Endodermal cell (in vitro differentiated cells): ENCODE measurements around the gene PHF21B. TPM values are rescaled to one million over a fixed set of nuclear protein-coding genes. Genes with fewer than 3 reads are reported as not detected.
A peak's percentile ranks its signal among the peaks of the same experiment; 100 is the strongest.

ENCODE experiments used
- DNase-seq: peaks from one replicate; pipeline ENCODE4 v3.0.0-alpha.2; 2017
- H3K27ac ChIP-seq: 2 replicates; pipeline ENCODE4 v1.5.1; 2013; ENCODE audit warnings: mild to moderate bottlenecking, low read depth, low read length, moderate library complexity
- H3K27me3 ChIP-seq: 2 replicates; pipeline ENCODE4 v1.6.1; 2013; ENCODE audit warnings: mild to moderate bottlenecking, low read length, moderate library complexity; ENCODE audit not compliant: insufficient read depth, control insufficient read depth, poor library complexity, severe bottlenecking
- H3K36me3 ChIP-seq: 2 replicates; pipeline ENCODE4 v1.7.0; 2013; ENCODE audit warnings: mild to moderate bottlenecking, low read length, moderate library complexity; ENCODE audit not compliant: control insufficient read depth, insufficient read depth
- H3K4me1 ChIP-seq: one replicate; pipeline ENCODE4 v1.7.0; 2013; ENCODE audit warnings: low read length; ENCODE audit not compliant: control insufficient read depth, insufficient read depth
- H3K4me3 ChIP-seq: 2 replicates; pipeline ENCODE4 v1.5.1; 2013; ENCODE audit warnings: mild to moderate bottlenecking, low read length, moderate library complexity
- H3K9ac ChIP-seq: 2 replicates; pipeline ENCODE4 v1.6.1; 2013; ENCODE audit warnings: mild to moderate bottlenecking, low read length, moderate library complexity; ENCODE audit not compliant: poor library complexity, severe bottlenecking; ENCODE audit errors: extremely low read depth
- H3K9me3 ChIP-seq: 2 replicates; pipeline ENCODE4 v1.6.1; 2013; ENCODE audit warnings: mild to moderate bottlenecking, low read length, moderate library complexity; ENCODE audit not compliant: control insufficient read depth
- H3K27ac Mint-ChIP-seq: 2 replicates; pipeline ENCODE4 v1.8.0; 2020; ENCODE audit warnings: mixed read lengths
- H3K27me3 Mint-ChIP-seq: 2 replicates; pipeline ENCODE4 v1.8.0; 2021; ENCODE audit warnings: mild to moderate bottlenecking, mixed read lengths; ENCODE audit not compliant: insufficient read depth
- H3K36me3 Mint-ChIP-seq: 2 replicates; pipeline ENCODE4 v1.8.0; 2020; ENCODE audit warnings: low read depth, mixed read lengths
- H3K4me1 Mint-ChIP-seq: 2 replicates; pipeline ENCODE4 v1.8.0; 2020; ENCODE audit warnings: mixed read lengths
- H3K4me3 Mint-ChIP-seq: 2 replicates; pipeline ENCODE4 v1.8.0; 2020; ENCODE audit warnings: mild to moderate bottlenecking, moderate library complexity, mixed read lengths
- H3K9me3 Mint-ChIP-seq: 2 replicates; pipeline ENCODE4 v1.8.0; 2020; ENCODE audit warnings: mild to moderate bottlenecking, mixed read lengths
- WGBS, 2 experiments: methylation state at CpG; one replicate each; pipeline versions ENCODE4 v1.1.5 to v1.1.7; 2013; ENCODE audit warnings: missing lambda C conversion rate in 2 of 2, mixed read lengths in 1 of 2; ENCODE audit not compliant: insufficient coverage in 1 of 2, insufficient read length in 1 of 2; 5-methylcytosine and 5-hydroxymethylcytosine counted together
- total RNA-seq, 2 donors: library from RNA; stranded (reverse); fragmentation: NEBNext Ultra II Directional in 1 of 2; extraction: Animal tissue kit (Norgen Biotek cat#: 25700) in 1 of 2; gene quantifications; 2 replicates in 1 of 2; 3 replicates in 1 of 2; pipeline ENCODE4 v1.2.1, GENCODE V29; 2021
- TF ChIP-seq, protein P1 (sequence below): fragments of 200-600 bp; sonication (generic); conservative IDR thresholded peaks from 2 replicates; pipeline ENCODE4 v1.5.0; 2021; ENCODE audit warnings: antibody characterized with exemption, mild to moderate bottlenecking

PHF21B gene
- total RNA-seq, 2 donors from 2014 or later, result 57.5 to 69.2 TPM

GRCh38 chr22:44975427-44976262, 34.2 kb downstream of the PHF21B start:
- DNase-seq, result peak; percentile 98
- H3K27me3 ChIP-seq, result no peaks in the 10 kb centered on the region
- no peaks in the 10 kb centered on the region for H3K9me3 ChIP-seq
- Mint-ChIP-seq H3K27me3 (no peaks in the 10 kb centered on the region), H3K36me3 (peaks cover 26% of the 10 kb centered on the region), H3K4me3 (no peak overlapping the region), H3K9me3 (no peaks in the 10 kb centered on the region), H3K27ac (no peak overlapping the region), H3K4me1 (peaks cover 11% of the 10 kb centered on the region)
- peaks cover 15% of the 10 kb centered on the region for H3K36me3 ChIP-seq
- WGBS, 2 experiments, result 50 to 55% methylated on average over 19 to 22 of the region's 22 CpGs
- no peak overlapping the region for H3K27ac ChIP-seq
- no peak overlapping the region for H3K9ac ChIP-seq
- TF ChIP-seq, protein P1, sequence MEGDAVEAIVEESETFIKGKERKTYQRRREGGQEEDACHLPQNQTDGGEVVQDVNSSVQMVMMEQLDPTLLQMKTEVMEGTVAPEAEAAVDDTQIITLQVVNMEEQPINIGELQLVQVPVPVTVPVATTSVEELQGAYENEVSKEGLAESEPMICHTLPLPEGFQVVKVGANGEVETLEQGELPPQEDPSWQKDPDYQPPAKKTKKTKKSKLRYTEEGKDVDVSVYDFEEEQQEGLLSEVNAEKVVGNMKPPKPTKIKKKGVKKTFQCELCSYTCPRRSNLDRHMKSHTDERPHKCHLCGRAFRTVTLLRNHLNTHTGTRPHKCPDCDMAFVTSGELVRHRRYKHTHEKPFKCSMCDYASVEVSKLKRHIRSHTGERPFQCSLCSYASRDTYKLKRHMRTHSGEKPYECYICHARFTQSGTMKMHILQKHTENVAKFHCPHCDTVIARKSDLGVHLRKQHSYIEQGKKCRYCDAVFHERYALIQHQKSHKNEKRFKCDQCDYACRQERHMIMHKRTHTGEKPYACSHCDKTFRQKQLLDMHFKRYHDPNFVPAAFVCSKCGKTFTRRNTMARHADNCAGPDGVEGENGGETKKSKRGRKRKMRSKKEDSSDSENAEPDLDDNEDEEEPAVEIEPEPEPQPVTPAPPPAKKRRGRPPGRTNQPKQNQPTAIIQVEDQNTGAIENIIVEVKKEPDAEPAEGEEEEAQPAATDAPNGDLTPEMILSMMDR, result peak; percentile 96
- H3K4me1 ChIP-seq, result no peaks in the 10 kb centered on the region
- H3K4me3 ChIP-seq, result no peak overlapping the region

GRCh38 chr22:44974454-44974853, 35.4 kb downstream of the PHF21B start:
- no peak overlapping the region for H3K27ac Mint-ChIP-seq
- 85 to 88% methylated on average over 8 of the region's 9 CpGs for WGBS, 2 experiments
- no peaks in the 10 kb centered on the region for H3K27me3 Mint-ChIP-seq

DNA sequence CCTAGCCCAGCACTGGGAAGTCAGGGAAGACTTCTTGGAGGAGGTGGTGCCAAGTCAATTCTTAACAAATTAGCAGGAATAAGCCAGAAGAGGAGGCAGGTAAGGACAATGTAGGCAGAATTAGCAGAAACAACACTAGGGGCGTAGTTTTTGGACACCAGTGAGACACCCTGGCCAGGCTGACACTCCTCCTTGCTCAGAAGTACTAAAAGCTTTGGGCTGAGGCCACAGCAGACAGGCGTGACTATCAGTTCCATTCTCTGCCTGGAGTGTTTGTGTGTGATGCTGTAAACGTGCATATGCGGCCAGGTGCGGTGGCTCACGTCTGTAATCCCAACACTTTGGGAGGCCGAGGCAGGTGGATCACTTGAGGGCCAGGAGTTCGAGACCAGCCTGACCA, 36.0 kb downstream of the PHF21B start:
- 93 to 98% methylated on average over 7 to 8 of the region's 8 CpGs for WGBS, 2 experiments
- no peak for DNase-seq
- peaks cover 12% of the 10 kb centered on the region for H3K4me1 Mint-ChIP-seq
- Histone ChIP-seq H3K4me3 (no peak overlapping the region), H3K9me3 (no peaks in the 10 kb centered on the region), H3K36me3 (peaks cover 30% of the 10 kb centered on the region), H3K9ac (no peak overlapping the region), H3K27ac (no peak overlapping the region), H3K4me1 (no peaks in the 10 kb centered on the region), H3K27me3 (no peaks in the 10 kb centered on the region)
- no peaks in the 10 kb centered on the region for H3K9me3 Mint-ChIP-seq
- H3K4me3 Mint-ChIP-seq, result no peak overlapping the region
- TF ChIP-seq, protein P1, result no peak
- peaks cover 29% of the 10 kb centered on the region for H3K36me3 Mint-ChIP-seq
- no peaks in the 10 kb centered on the region for H3K27me3 Mint-ChIP-seq
- H3K27ac Mint-ChIP-seq, result no peak overlapping the region

More at GRCh38 chr22:44974454-44974853, 35.4 kb downstream of the PHF21B start:
- Histone ChIP-seq H3K27ac (no peak overlapping the region), H3K27me3 (no peaks in the 10 kb centered on the region), H3K4me1 (no peaks in the 10 kb centered on the region), H3K4me3 (no peak overlapping the region), H3K36me3 (peaks cover 27% of the 10 kb centered on the region), H3K9ac (no peak overlapping the region), H3K9me3 (no peaks in the 10 kb centered on the region)
- TF ChIP-seq, protein P1, result no peak
- H3K36me3 Mint-ChIP-seq, result peaks cover 30% of the 10 kb centered on the region
- no peak for DNase-seq
- H3K4me3 Mint-ChIP-seq, result no peak overlapping the region
- no peaks in the 10 kb centered on the region for H3K9me3 Mint-ChIP-seq
- H3K4me1 Mint-ChIP-seq, result peaks cover 11% of the 10 kb centered on the region
